Adipocyte (in vitro differentiated cells): ENCODE measurements around the gene CATSPERD.

Source experiments
- DNase-seq: peaks from one replicate; pipeline ENCODE4 v3.0.0-alpha.2; 2015; ENCODE audit warnings: low read depth
- H3K27me3 ChIP-seq: replicated peaks from 2 replicates; pipeline ENCODE4 v1.7.0; 2013; ENCODE audit warnings: mild to moderate bottlenecking, low read length, moderate library complexity; ENCODE audit not compliant: control insufficient read depth, insufficient read depth
- H3K36me3 ChIP-seq: 2 replicates; pipeline ENCODE4 v1.7.0; 2013; ENCODE audit warnings: low read length, mild to moderate bottlenecking, moderate library complexity; ENCODE audit not compliant: control insufficient read depth, insufficient read depth, severe bottlenecking
- H3K4me1 ChIP-seq: 2 replicates; pipeline ENCODE4 v1.7.0; 2013; ENCODE audit warnings: mild to moderate bottlenecking, low read length, moderate library complexity; ENCODE audit not compliant: control insufficient read depth, insufficient read depth
- H3K4me3 ChIP-seq: 2 replicates; pipeline ENCODE4 v1.7.0; 2013; ENCODE audit warnings: mild to moderate bottlenecking, low read length, moderate library complexity
- H3K9ac ChIP-seq: 2 replicates; pipeline ENCODE4 v1.7.0; 2013; ENCODE audit warnings: mild to moderate bottlenecking, low read length, moderate library complexity
- H3K9me3 ChIP-seq: 2 replicates; pipeline ENCODE4 v1.7.0; 2013; ENCODE audit warnings: mild to moderate bottlenecking, low read length, moderate library complexity; ENCODE audit not compliant: control insufficient read depth

CATSPERD gene

GRCh38 chr19:5679289-5680083, 41.0 kb upstream of the CATSPERD start:
- H3K27me3 ChIP-seq = no peaks in the 10 kb centered on the region
- peak overlapping the region; percentile 95 for H3K4me3 ChIP-seq
- no peak for DNase-seq
- H3K9ac ChIP-seq = peak overlapping the region; percentile 92
- H3K4me1 ChIP-seq = peaks cover 6% of the 10 kb centered on the region
- no peaks in the 10 kb centered on the region for H3K36me3 ChIP-seq
- H3K9me3 ChIP-seq = no peaks in the 10 kb centered on the region

DNA sequence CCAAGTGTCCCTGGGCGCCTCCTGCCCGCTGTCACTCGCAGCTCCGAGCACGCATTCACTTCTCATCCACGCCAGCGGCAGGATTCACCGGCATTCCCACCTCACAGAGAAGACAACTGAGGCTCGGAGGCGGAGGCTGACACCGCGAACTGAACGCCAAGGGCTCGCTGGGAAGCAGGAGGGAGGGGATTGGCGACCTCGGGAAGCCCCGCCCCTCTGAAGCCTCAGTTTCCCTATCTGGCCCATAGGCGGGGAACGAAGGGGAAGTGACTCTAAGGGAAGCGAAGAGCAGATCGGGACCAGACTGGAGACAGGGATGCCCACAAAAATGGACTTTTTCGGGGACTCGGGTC, 40.4 kb upstream of the CATSPERD start:
- Histone ChIP-seq H3K9me3 (no peaks in the 10 kb centered on the region), H3K36me3 (no peaks in the 10 kb centered on the region), H3K4me3 (peak overlapping the region; percentile 95), H3K9ac (peak overlapping the region; percentile 92), H3K4me1 (peaks cover 6% of the 10 kb centered on the region), H3K27me3 (no peaks in the 10 kb centered on the region)
- peak; percentile 69 for DNase-seq

GRCh38 chr19:5680437-5681368, 39.7 kb upstream of the CATSPERD start, which contains the start of the genes HSD11B1L and MICOS13:
HSD11B1L (plus strand) TSS chr19:5681027; CDS start chr19:5684833, 3,806 bp downstream.
MICOS13 (minus strand) TSS chr19:5680516; CDS start chr19:5680486, 30 bp downstream.
- H3K9me3 ChIP-seq = no peaks in the 10 kb centered on the region

DNA sequence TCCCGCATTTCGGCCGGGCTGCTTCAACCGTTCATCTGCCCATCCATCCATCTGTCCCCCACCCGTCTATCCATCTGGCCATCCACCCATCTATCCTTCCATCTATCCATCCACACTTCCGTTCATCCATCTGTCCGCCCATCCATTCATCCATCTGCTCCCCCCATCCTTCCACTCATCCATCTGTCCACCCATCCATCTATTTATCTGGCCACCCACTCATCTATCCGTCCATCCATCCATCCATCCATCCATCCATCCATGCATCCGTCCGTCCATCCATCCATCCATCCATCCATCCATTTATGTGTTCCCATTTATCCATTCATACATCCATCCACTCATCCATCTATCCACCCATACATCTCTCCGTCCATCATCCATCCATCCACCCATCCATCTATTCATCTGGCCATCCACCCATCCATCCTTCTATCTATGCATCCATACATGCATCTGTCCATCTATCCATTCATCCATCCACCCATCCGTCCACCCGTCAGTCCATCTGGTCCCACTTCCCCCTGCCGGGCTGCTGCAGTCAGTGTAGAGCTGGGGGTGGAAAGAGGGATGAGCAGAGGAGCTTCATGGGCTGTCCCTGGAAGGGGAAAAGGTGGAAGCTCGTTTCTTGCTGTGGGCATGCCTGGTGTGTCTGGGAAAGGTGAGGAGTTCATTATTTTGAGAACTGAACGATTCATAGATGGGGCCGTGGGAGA, 38.9 kb upstream of the CATSPERD start:
- peak overlapping the region; percentile 95 for H3K4me3 ChIP-seq
- peaks cover 6% of the 10 kb centered on the region for H3K4me1 ChIP-seq
- no peak for DNase-seq
- no peaks in the 10 kb centered on the region for H3K27me3 ChIP-seq
- H3K36me3 ChIP-seq = no peaks in the 10 kb centered on the region
- H3K9ac ChIP-seq = peak overlapping the region; percentile 92
- no peaks in the 10 kb centered on the region for H3K9me3 ChIP-seq

More at GRCh38 chr19:5680437-5681368, 39.7 kb upstream of the CATSPERD start, which contains the start of the genes HSD11B1L and MICOS13:
- H3K4me1 ChIP-seq = peaks cover 6% of the 10 kb centered on the region
- H3K27me3 ChIP-seq = no peaks in the 10 kb centered on the region
- peak within 1 kb of the TSS; percentile 92 for H3K9ac ChIP-seq
- DNase-seq = peak; percentile 100
- H3K4me3 ChIP-seq = peak within 1 kb of the TSS; percentile 95
- H3K36me3 ChIP-seq = no peaks in the 10 kb centered on the region

GRCh38 chr19:5682107-5682482, 38.3 kb upstream of the CATSPERD start:
- Histone ChIP-seq H3K36me3 (no peaks in the 10 kb centered on the region), H3K9ac (no peak overlapping the region), H3K9me3 (no peaks in the 10 kb centered on the region), H3K27me3 (no peaks in the 10 kb centered on the region), H3K4me1 (peaks cover 6% of the 10 kb centered on the region), H3K4me3 (no peak overlapping the region)
- no peak for DNase-seq

- no peaks in the 10 kb centered on the region for H3K36me3 ChIP-seq
- H3K27me3 ChIP-seq = no peaks in the 10 kb centered on the region
- peaks cover 6% of the 10 kb centered on the region for H3K4me1 ChIP-seq
- no peaks in the 10 kb centered on the region for H3K9me3 ChIP-seq
- no peak overlapping the region for H3K9ac ChIP-seq
- no peak overlapping the region for H3K4me3 ChIP-seq
- no peak for DNase-seq
Measured at GRCh38 chr19:5683177-5683886, 37.1 kb upstream of the CATSPERD start.

DNA sequence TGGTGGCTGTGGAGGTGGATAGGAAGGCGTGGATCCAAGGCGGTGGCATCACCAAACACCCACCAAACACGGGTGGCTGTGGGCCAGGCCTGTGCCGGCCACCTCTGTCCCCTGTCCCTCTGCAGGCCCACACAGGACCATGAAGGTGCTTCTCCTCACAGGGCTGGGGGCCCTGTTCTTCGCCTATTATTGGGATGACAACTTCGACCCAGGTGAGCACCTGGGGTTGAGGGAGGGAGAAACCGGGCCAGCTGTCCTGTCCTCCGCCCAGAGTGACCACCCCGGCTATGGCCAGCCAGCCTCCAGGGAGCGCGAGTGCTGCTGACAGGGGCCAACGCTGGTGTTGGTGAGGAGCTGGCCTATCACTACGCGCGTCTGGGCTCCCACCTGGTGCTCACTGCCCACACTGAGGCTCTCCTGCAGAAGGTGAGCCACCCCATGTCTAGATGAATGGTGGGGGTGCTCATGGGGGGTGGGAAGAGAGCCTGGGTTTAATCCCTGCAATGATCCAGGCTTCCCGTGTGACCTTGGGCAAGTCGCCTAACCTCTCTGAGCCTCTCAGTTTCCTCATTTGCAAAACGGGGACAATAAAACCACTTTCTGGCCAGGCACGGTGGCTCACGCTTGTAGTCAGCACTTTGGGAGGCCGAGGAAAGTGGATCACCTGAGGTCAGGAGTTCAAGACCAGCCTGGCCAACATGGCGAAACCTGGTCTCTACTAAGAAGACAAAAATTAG, 35.6 kb upstream of the CATSPERD start:
- Histone ChIP-seq H3K27me3 (no peaks in the 10 kb centered on the region), H3K36me3 (no peaks in the 10 kb centered on the region), H3K4me3 (no peak overlapping the region), H3K9ac (no peak overlapping the region), H3K4me1 (peaks cover 2% of the 10 kb centered on the region), H3K9me3 (no peaks in the 10 kb centered on the region)
- DNase-seq = no peak

- H3K9ac ChIP-seq = no peak overlapping the region
- H3K36me3 ChIP-seq = no peaks in the 10 kb centered on the region
- no peak for DNase-seq
- H3K9me3 ChIP-seq = no peaks in the 10 kb centered on the region
- H3K4me3 ChIP-seq = peak overlapping the region; percentile 80
- H3K4me1 ChIP-seq = peaks cover 3% of the 10 kb centered on the region
- H3K27me3 ChIP-seq = no peaks in the 10 kb centered on the region
Measured at GRCh38 chr19:5686326-5686646, 34.2 kb upstream of the CATSPERD start.

DNA sequence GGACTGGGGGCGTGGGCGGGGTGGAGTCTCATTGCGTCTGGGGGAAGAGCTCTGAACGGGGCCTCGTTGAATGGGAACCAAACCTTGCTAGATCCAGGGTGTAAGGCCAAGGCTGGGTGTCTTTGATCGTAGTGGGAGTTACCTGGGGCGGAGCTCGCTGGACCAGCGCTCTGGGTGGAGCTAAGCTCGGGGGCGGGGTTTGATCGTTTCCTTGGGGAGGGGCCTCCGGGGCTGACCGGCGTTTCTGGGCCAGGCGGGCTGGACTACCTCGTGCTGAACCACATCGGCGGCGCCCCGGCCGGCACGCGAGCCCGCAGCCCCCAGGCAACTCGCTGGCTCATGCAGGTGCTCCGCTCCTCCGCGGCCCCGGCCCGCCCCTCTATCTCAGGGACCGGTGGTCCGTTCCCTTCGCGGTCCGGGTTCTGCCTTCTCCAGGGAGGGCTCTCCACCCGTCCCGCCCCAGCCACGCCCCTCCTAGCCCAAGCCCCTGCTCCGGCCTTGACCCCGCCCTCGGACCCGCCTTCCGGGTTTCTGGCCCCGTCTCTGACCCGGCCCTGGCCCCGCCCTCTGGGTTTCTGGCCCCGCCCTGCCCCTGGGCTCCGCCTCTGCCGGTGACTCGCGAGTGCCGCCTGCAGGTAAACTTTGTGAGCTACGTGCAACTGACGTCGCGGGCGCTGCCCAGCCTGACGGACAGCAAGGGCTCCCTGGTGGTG, 33.6 kb upstream of the CATSPERD start:
- peak; percentile 97 for DNase-seq
- no peaks in the 10 kb centered on the region for H3K27me3 ChIP-seq
- peaks cover 5% of the 10 kb centered on the region for H3K4me1 ChIP-seq
- peak overlapping the region; percentile 80 for H3K4me3 ChIP-seq
- H3K9ac ChIP-seq = peak overlapping the region; percentile 76
- no peaks in the 10 kb centered on the region for H3K9me3 ChIP-seq
- H3K36me3 ChIP-seq = peaks cover 2% of the 10 kb centered on the region
